CD4-positive, alpha-beta T cell treated with Interleukin-2 at 100 ng/mL for 4 hours (primary cell): Measurements from ENCODE around the gene CCDC69.
"Not testable (repeated sequence)": the region's sequence is repeated elsewhere in the genome, so short reads cannot be mapped to it uniquely, and the experiment has no call there.

Experiments used
- DNase-seq: peaks from one replicate; pipeline ENCODE4 v3.0.0-alpha.2; 2020; ENCODE audit warnings: low spot score

Gene CCDC69

DNA sequence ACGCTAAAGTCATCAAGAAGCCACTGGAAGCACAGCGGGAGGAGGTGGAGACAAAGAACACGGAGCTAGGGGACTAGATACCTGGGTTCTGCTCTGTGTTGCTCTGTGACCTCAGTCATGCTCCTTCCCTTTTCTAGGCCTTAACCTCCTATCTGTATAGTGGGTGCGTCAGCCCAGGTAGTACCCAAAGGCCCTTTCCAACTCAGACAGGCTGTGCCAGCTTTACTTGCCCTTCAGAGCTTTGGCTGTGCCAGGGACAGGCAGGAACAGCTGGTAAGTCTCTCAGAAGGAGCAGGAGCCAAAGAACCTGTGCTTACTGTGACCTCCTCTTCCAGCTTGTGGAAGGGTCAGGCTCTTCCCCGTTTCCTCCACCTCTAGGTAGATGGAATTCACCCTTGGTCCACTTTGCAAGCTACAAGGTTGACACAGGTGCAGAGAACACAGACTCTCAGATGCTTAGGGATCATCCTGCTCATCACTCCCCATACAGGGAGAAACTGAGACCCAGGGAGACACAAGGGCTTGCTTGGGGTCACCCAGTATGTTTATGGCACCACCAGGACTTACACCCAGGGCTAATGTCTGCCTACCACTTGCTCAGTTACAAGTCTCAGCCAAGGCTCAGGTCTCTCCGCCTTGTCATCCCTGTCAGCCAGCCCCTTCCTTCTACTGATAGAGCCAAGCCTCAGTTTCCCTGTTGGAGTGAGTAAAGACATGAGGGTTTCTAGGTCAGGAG is 1.7 kb downstream of the CCDC69 start:
- peak; percentile 39 for DNase-seq

DNA sequence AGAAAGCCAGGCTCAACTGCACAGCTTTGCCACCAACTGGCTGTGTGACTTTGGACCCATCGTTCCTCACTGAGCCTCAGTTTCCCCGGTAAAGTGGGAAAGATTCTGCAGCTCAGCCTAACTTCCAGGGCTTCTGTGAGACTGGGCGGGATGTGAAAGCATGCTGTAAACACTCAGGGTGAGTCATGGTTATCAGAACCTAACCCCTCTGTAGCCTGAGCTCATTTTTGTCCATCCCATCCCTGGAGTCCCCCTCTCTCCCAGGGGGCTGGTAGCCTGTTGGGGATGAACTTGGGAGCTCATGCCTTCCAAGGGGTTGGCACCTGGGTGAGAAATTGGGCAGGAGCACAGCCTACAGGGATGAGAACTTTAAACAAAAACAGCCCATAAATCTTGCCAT is 2.3 kb downstream of the CCDC69 start:
- DNase-seq: no peak

DNA sequence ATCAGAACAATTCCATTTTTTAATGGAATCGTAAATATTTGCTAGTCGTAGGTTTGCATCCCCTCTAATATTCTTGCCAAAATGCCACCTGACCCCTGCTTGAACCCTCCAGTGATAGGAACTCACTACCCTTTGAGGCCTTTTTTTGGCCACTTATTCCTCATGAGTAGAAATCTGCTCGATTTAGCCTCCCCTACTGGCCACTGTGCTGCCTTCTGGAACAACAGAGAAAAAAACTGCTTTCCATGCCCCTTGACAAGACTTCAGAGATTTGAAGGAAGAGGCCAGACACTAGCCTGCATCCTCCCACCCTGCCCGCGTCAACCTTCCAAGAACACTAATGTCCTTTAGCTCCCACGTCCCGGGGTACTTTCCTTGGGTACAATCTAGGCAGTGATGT is 4.1 kb downstream of the CCDC69 start:
- no peak for DNase-seq

- no peak for DNase-seq
Measured at GRCh38 chr5:151219138-151219537, 4.8 kb downstream of the CCDC69 start.

DNA sequence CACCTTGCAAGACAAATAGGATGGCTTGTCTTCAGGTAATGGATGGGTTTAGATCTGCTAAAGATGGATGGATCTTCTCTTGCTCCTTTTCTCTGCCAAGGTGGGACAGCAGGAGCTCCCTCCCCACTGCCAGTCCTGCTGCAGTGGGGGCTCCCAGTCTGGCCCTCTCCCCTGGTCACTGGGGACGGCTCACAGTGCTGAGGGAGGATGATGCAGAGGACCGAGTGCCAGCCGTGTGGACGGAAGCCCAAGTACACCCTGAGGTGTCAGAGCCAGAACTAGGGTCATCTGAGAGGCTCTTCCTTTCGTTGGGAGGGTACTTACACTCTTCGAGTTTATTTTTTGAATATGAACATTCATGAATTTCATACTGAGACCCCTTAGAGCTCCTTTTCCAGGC is 5.7 kb downstream of the CCDC69 start:
- no peak for DNase-seq

DNA sequence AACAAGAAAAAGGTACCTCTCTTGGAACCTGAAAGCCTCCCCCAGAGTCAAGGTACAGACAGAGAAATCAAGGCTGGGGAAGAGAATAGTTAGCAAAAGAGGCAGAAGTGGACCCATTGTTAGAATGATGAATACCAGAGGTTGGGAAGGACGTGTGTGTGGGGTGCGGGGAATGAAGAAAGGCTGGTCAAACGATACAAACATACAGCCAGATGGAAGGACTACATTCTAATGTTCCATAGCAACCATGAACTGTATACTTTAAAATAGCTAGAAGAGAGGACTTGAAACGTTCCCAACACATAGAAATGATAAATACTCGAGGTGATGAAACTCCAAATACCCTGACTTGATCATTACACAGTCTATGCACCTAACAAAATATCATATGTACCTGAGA is 7.1 kb downstream of the CCDC69 start:
- no peak for DNase-seq

DNA sequence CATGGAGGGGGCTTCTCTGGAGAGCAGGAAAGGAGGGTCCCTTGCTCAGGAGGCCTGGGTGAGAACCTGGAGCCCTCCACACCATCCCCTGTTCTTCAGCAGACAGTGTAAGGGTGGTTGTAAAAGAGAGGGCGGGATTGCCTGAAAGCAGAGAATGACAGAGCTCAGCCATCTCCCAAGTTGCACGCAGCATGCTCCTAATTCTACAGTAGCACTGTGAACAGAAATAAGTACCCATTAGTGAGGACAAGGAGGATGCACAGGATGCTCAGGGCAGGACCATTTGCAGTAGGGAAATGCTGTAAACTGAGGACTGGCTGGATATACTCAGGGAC is 8.4 kb downstream of the CCDC69 start:
- no peak for DNase-seq

- DNase-seq: peak; percentile 37
Measured at GRCh38 chr5:151214614-151215545, 9.0 kb downstream of the CCDC69 start.

DNA sequence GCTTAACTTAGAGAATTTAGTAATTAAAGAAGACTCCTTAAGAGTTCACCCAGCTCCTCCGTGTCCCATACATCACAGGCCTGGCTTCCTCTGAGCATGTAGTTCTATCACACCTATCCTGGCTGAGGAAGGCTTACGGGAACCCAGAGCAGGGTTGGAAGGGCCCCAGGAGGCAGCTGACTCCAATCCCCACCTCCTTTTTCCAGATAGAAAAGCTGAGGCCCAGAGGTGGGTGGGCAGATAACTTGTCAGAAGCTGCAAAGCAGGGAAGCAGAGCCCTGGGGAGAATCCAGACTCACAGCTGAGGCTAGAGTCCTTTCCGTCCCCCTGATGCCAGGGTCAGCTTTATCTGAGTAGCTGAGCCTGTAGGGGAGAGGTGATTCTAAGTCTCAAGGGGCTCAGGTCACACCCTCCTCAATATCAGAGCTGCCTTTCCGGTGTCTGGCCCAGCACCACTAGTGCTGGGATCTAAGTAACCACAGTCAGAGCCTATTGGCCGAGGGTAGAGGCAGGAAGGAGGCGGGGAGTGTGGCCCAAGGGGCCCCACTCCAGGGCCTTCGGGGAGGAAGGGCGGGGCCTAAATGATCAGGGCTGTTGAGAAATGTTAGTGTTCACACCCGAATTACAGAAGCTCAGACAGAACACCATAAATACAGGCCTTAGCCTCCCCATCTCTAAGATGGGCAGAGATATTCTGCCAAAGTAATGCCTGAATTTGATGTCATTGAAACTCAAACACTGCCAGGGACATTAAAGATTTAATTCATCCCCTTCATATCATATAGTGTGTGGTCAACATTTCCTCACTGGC is 9.9 kb downstream of the CCDC69 start:
- peak; percentile 92 for DNase-seq

GRCh38 chr5:151212406-151212798 is 11.5 kb downstream of the CCDC69 start:
- DNase-seq: no peak

- DNase-seq: no peak
Measured at GRCh38 chr5:151208481-151208914, 15.4 kb downstream of the CCDC69 start.

- no peak for DNase-seq
Measured at GRCh38 chr5:151205411-151205810, 18.5 kb downstream of the CCDC69 start.

- no peak for DNase-seq
Measured at GRCh38 chr5:151204051-151204450, 19.8 kb downstream of the CCDC69 start.

DNA sequence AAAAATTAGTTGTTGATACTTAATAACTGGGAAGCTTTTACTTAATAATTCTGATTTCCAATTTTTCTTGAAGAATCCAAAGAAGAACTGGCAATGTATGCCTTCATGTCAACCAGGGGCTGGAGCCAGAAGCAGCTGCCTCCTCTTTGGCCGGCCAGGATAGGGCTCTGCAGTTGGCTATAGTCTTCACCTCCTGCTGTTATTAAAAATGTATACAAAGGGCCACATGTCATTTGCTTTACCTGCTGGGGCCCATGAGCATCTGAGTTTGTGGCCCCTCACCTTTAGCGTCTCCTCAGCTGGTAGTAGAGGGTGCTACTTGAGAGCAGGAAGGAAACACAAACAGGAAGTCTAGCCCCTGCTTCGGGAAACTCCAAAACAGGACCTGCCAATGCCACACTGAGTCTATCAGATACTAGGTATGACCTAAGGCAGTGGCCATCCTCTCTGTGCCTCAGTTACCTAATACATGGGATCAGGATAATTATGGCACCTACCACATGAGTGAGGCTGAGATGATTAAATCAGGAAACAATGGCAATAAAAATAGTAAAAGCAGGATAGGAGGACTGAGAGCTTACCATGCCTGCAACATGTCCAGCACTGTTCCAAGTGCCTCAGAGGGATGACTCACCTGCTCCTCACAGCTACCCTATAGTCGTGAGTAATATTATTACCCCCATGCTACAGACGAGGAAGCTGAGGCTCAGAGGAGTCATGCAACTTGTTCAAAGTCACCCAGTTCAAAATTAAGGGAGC is 21.3 kb downstream of the CCDC69 start:
- peak; percentile 74 for DNase-seq

- no peak for DNase-seq
Measured at GRCh38 chr5:151200913-151201595, 22.8 kb downstream of the CCDC69 start.

DNA sequence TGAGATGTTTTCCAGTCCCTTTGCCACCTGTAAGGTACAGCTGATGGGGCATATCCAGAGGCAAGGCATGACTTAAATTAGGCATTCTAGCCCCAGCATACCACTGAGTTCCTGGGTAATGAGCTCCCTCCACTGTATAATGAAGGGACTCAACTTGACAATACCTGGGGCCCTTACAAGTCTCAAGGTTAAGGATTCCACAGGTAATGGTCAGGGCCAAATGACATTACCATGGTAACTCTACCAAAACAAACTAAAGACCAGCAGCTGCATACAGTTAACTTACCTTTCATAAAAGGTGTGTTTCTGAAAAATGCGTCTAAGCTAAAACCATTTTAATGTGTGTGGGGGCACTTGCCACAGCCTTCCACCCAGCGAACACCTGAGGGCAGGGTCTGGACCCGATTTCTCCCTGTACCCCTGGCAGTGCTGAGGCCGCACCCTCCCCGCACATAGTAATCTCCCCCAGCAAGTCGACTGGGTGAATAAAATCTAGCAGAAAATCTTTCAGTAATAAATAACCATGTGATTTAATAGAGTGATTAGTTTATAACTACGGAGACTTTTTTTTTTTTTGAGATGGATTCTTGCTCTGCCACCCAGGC is 24.2 kb downstream of the CCDC69 start:
- no peak for DNase-seq

DNA sequence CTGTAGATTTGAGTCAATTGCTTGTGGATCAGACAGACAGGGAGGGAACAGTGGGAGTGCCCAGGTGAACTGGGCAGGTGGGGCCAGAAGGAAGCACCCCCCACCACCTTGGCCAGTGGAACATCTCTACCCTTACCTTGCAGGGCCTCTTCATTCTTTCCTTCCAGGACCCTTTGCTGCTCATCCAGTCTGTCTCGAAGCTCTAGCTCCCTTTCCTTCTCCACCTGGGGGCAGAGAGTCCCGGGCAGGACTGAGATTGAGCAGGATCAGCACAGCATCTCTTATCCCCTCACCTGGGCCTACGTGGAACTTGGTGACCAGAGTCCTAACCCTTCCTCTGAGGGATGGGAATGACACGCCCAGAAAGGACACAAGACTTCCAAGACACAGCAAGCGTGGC is 25.0 kb downstream of the CCDC69 start:
- no peak for DNase-seq

DNA sequence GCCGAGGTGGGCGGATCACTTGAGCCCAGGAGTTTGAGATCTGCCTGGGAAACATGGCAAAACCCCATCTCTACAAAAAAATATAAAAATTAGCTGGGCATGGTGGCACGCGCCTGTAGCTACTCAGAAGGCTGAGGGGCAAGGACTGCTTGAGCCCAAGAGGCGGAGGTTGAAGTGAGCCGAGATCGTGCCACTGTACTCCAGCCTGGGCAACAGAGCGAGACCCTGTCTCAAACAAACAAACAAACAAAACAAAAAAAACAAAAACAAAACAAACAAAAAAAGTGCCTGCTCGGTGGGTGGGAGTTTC is 26.6 kb downstream of the CCDC69 start:
- DNase-seq: not testable (repeated sequence)

DNA sequence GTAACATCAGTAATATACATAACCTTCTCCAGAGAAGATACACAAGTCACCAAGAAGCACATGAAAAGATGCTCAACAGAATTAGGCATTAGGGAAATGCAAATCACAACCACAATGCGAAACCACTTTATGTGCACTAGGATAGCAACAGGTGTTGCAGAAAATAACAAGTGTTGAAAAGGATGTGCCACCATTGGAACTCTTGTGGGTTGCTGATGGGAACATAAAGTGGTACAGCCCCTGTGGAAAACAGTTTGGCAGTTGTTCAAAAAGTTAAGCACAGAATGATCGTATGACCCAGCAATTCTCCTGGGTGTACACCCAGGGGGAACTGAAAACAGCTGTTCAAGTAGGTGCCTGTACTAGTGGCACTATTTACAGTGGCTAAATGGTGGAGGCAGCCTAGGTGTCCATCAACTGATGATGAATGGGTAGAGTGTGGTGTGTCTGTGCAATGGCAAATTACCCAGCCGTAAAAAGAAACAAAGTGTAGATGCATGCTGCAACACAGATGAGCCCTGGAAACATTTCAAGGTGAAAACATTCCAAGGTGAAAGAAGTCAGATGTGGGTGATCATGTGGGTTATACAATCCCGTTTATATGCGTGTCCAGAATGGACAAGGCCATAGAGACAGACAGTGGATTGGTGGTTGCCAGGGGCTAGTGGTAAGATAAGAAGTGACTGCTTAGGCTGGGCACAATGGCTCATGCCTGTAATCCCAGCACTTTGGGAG is 27.2 kb downstream of the CCDC69 start:
- DNase-seq: no peak

- DNase-seq: no peak
Measured at GRCh38 chr5:151195622-151196021, 28.3 kb downstream of the CCDC69 start.
